K562 (cell line): ENCODE results near the gene SLC1A2. TPM values are rescaled to one million over a fixed set of nuclear protein-coding genes. Genes with fewer than 3 reads are reported as not detected.

ENCODE experiments used
- ATAC-seq: fragments of 200-7000 bp; cut with Tn5 transposase; 3 replicates; pipeline ENCODE4 v1.9.1; 2020; ENCODE audit warnings: moderate library complexity
- BruUV-seq: library from RNA; stranded (reverse); fragments of 400-500 nt; replicated peaks from 2 replicates; lab custom pipeline; 2021; lab: Mats Ljungman, UMichigan
- CTCF ChIA-PET: fragments of 300-600 bp; formaldehyde crosslinking; extraction: SDS; loops from one replicate; lab custom pipeline; 2021; ENCODE audit warnings: low intra/inter-chr PET ratio; lab: Yijun Ruan, JAX
- POLR2A ChIA-PET: fragments of 300-600, 350-650 bp; sonication (Branson Sonifier 250); formaldehyde crosslinking; extraction: SDS; loops from one replicate; lab custom pipeline; 2021; ENCODE audit warnings: antibody characterized with exemption, inconsistent platforms; lab: Yijun Ruan, JAX
- DNase-seq, 4 experiments: peaks; one replicate each; pipeline versions ENCODE4 v3.0.0 to v3.0.0-alpha.2; 2011 to 2018; ENCODE audit warnings: low spot score in 3 of 4, mixed read lengths in 3 of 4; ENCODE audit errors: extremely low read depth in 1 of 4
- FAIRE-seq: peaks from 2 replicates; lab custom pipeline; 2011; peaks lifted over from hg19 to GRCh38; lab: Jason Lieb, UNC
- H2AFZ ChIP-seq: 2 replicates; pipeline ENCODE4 v1.6.0; 2011; ENCODE audit warnings: low read depth, low read length, control low read depth, inconsistent platforms
- H3K27ac ChIP-seq: fragments of 200-600 bp; 3 replicates; pipeline ENCODE4 v1.8.0; 2011; ENCODE audit warnings: low read depth, mild to moderate bottlenecking, control low read depth, inconsistent platforms, low read length, moderate library complexity, mixed read lengths; ENCODE audit errors: extremely low read depth
- H3K27me3 ChIP-seq, 2 experiments: fragments of 300-600 bp in 1 of 2; 2 replicates in 1 of 2; 3 replicates in 1 of 2; pipeline versions ENCODE4 v1.6.0 to v1.8.0; 2011; ENCODE audit warnings: inconsistent platforms in 2 of 2, low read length in 2 of 2, mild to moderate bottlenecking in 1 of 2, mixed read lengths in 1 of 2, moderate library complexity in 1 of 2; ENCODE audit not compliant: control insufficient read depth in 2 of 2, insufficient read depth in 2 of 2
- H3K36me3 ChIP-seq: fragments of 300-600 bp; 3 replicates; pipeline ENCODE4 v1.8.0; 2011; ENCODE audit warnings: mild to moderate bottlenecking, low read length, inconsistent platforms; ENCODE audit not compliant: control insufficient read depth, insufficient read depth
- H3K4me1 ChIP-seq, 2 experiments: fragments of 200-600 bp in 1 of 2; replicated peaks in 1 of 2; 2 replicates in 1 of 2; 3 replicates in 1 of 2; pipeline versions ENCODE4 v1.5.1 to v1.8.0; 2011; ENCODE audit warnings: inconsistent platforms in 2 of 2, low read length in 2 of 2, mild to moderate bottlenecking in 1 of 2, mixed read lengths in 1 of 2, moderate library complexity in 1 of 2; ENCODE audit not compliant: control insufficient read depth in 2 of 2, insufficient read depth in 2 of 2
- H3K4me2 ChIP-seq: 2 replicates; pipeline ENCODE4 v1.6.1; 2011; ENCODE audit warnings: low read length, control low read depth, inconsistent platforms, mixed read lengths; ENCODE audit not compliant: insufficient read depth
- H3K4me3 ChIP-seq: fragments of 200-600 bp; sonication (generic), shearing (Covaris generic); 2 replicates; pipeline ENCODE4 v1.5.1; 2016; ENCODE audit warnings: control low read depth, inconsistent platforms
- H3K79me2 ChIP-seq: fragments of 200-600 bp; 3 replicates; pipeline ENCODE4 v1.8.0; 2011; ENCODE audit warnings: low read length, inconsistent platforms; ENCODE audit not compliant: control insufficient read depth, insufficient read depth
- H3K9ac ChIP-seq, 2 experiments: 2 replicates each; pipeline versions ENCODE4 v1.6.0 to v1.6.1; 2011; ENCODE audit warnings: low read depth in 2 of 2, low read length in 2 of 2, control low read depth in 1 of 2, inconsistent platforms in 1 of 2, mild to moderate bottlenecking in 1 of 2, mixed read lengths in 1 of 2; ENCODE audit not compliant: insufficient read depth in 1 of 2
- H3K9me1 ChIP-seq: one replicate; pipeline ENCODE4 v1.6.0; 2011; ENCODE audit warnings: inconsistent platforms, mild to moderate bottlenecking, low read length, moderate library complexity; ENCODE audit not compliant: control insufficient read depth, insufficient read depth
- H3K9me3 ChIP-seq: replicated peaks from 2 replicates; pipeline ENCODE4 v1.5.1; 2011; ENCODE audit warnings: low read depth, low read length, inconsistent platforms; ENCODE audit not compliant: control insufficient read depth, insufficient read depth
- H4K20me1 ChIP-seq: replicated peaks from 2 replicates; pipeline ENCODE4 v1.6.1; 2011; ENCODE audit warnings: low read length, inconsistent platforms, mixed read lengths; ENCODE audit not compliant: control insufficient read depth, insufficient read depth
- FOXJ2 ChIP-seq: fragments of 200-800 bp; sonication (Bioruptor generic); IDR thresholded peaks from 2 replicates; pipeline ENCODE4 v1.6.1; 2016; ENCODE audit warnings: missing genetic modification characterization, missing compliant biosample characterization
- HMG20A ChIP-seq: fragments of 450-650 bp; formaldehyde crosslinking; conservative IDR thresholded peaks from 2 replicates; pipeline ENCODE4 v1.4.0; 2020; ENCODE audit warnings: mild to moderate bottlenecking, mixed read lengths
- HMG20B ChIP-seq: fragments of 250-450 bp; sonication (Bioruptor Pico); IDR thresholded peaks from 2 replicates; pipeline ENCODE4 v1.5.0; 2021; ENCODE audit warnings: mild to moderate bottlenecking
- ID3 ChIP-seq, 2 experiments: fragments of 250-450 bp in 1 of 2; fragments of 450-650 bp in 1 of 2; sonication (Bioruptor Pico) in 1 of 2; IDR thresholded peaks; 2 replicates each; pipeline versions ENCODE4 v1.6.1 to v1.8.0; 2016 to 2021; ENCODE audit warnings: mild to moderate bottlenecking in 2 of 2, moderate library complexity in 2 of 2, missing compliant biosample characterization in 1 of 2, missing genetic modification characterization in 1 of 2
- NR2C1 ChIP-seq, 2 experiments: fragments of 450-650 bp; IDR thresholded peaks; 2 replicates each; pipeline ENCODE4 v1.6.1; 2017; ENCODE audit warnings: mild to moderate bottlenecking in 2 of 2, antibody characterized with exemption in 1 of 2, inconsistent platforms in 1 of 2, missing compliant biosample characterization in 1 of 2, missing genetic modification characterization in 1 of 2
- NR2F6 ChIP-seq: fragments of 450-650 bp; formaldehyde crosslinking; IDR thresholded peaks from 2 replicates; pipeline ENCODE4 v1.4.0; 2020; ENCODE audit warnings: mild to moderate bottlenecking
- SRSF9 ChIP-seq: fragments of 200-400 bp; formaldehyde crosslinking; IDR thresholded peaks from 2 replicates; pipeline ENCODE4 v1.6.1; 2017; ENCODE audit warnings: low read depth, low read length, borderline replicate concordance
- U2AF2 ChIP-seq: fragments of 200-400 bp; formaldehyde crosslinking; optimal IDR thresholded peaks from 2 replicates; pipeline ENCODE3; 2017; ENCODE audit warnings: low read depth, mild to moderate bottlenecking, low read length
- ZBTB34 ChIP-seq: fragments of 250-450 bp; sonication (Bioruptor Pico); IDR thresholded peaks from 2 replicates; pipeline ENCODE4 v1.8.0; 2021; ENCODE audit warnings: mild to moderate bottlenecking, moderate library complexity
- ZBTB5 ChIP-seq: fragments of 450-650 bp; IDR thresholded peaks from 2 replicates; pipeline ENCODE4 v1.6.1; 2017; ENCODE audit warnings: antibody characterized with exemption
- ZNF239 ChIP-seq: fragments of 250-450 bp; sonication (Bioruptor Pico); IDR thresholded peaks from 2 replicates; pipeline ENCODE4 v1.4.0; 2020; ENCODE audit warnings: mild to moderate bottlenecking
- ZNF24 ChIP-seq: fragments of 450-650 bp; IDR thresholded peaks from 2 replicates; pipeline ENCODE4 v1.6.1; 2016
- WGBS: fragments of 100-300 bp; shearing (Covaris generic); methylation state at CpG from one replicate; pipeline ENCODE4 v1.1.6; 2016; ENCODE audit warnings: low coverage, mixed read lengths; ENCODE audit not compliant: insufficient coverage; ENCODE audit errors: missing lambda C conversion rate; 5-methylcytosine and 5-hydroxymethylcytosine counted together
- in situ Hi-C: fragments of 300-500 bp; cut with MboI; formaldehyde crosslinking; loops from 4 replicates; pipeline ENCODE4 v1.15.0; 2018; ENCODE audit warnings: inconsistent platforms, mixed read lengths
- intact Hi-C: fragments of 100-400 bp; cut with micrococcal nuclease; formaldehyde crosslinking; loops from 2 replicates; pipeline ENCODE4 v1.14.2; 2022
- polyA plus RNA-seq, 8 experiments: library from polyadenylated mRNA; depleted of rRNA in 4 of 8; stranded (reverse) in 5 of 8; unstranded in 3 of 8; fragments of >200 nt; fragmentation: Nextera tagmentation in 2 of 8; fragmentation: Illumina TruSeq in 1 of 8; extraction: Ambion mirVana in 2 of 8; extraction: Trizol in 1 of 8; gene quantifications; 2 replicates each; pipeline versions ENCODE4 v1.2.1 to v1.2.3, GENCODE V29; 2011 to 2014; ENCODE audit warnings: inconsistent platforms in 1 of 8, missing spikeins in 1 of 8
- total RNA-seq, 7 experiments: library from RNA; depleted of rRNA in 6 of 7; stranded (reverse); fragments of >200 nt in 6 of 7; fragmentation: Illumina TruSeq in 2 of 7; extraction: Trizol in 2 of 7; gene quantifications; 2 replicates each; pipeline versions ENCODE4 v1.2.1 to v1.2.3, GENCODE V29; 2011 to 2021; ENCODE audit warnings: low replicate concordance in 1 of 7

The SLC1A2 gene
- total and polyA plus RNA-seq, 9 of the 15 experiments (the other 6 are each of a cell fraction or from before 2014, with no cell fraction given), result 0.03 to 0.07 (median 0.04) TPM; not detected in 5

- H3K4me1 ChIP-seq, result peaks cover 0 to 14% of the 10 kb centered on the region in 2 experiments; a peak in 1 of 5 replicates
- no peaks in the 10 kb centered on the region for H3K9me3 ChIP-seq
- no peak for ATAC-seq
- 1% methylated on average over 31 of the region's 41 CpGs for WGBS
- H2AFZ ChIP-seq, result no peak overlapping the region
- H3K9ac ChIP-seq, result no peak overlapping the region
- no peaks in the 10 kb centered on the region for H3K79me2 ChIP-seq
- no peak for FAIRE-seq
- H3K9me1 ChIP-seq, result no peaks in the 10 kb centered on the region
- no TSS peak for BruUV-seq
- TF ChIP-seq NR2F6 (CRISPR knock-in tag) (no peak), ZBTB5 (no peak), ID3 (CRISPR knock-in tag; IDR thresholded peaks at IDR 0.05) (no peak), ID3 (tag; IDR thresholded peaks at IDR 0.05) (no peak), U2AF2 (no peak), FOXJ2 (no peak), ZNF24 (no peak), ZBTB34 (CRISPR knock-in tag) (no peak), SRSF9 (no peak), HMG20A (CRISPR knock-in tag) (no peak), HMG20B (CRISPR knock-in tag) (no peak), NR2C1 (IDR thresholded peaks at IDR 0.05) (no peak), NR2C1 (tag; IDR thresholded peaks at IDR 0.05) (no peak), ZNF239 (CRISPR knock-in tag) (no peak)
- H3K27me3 ChIP-seq, result peaks cover 24 to 31% of the 10 kb centered on the region in 2 experiments
- H3K4me2 ChIP-seq, result no peak overlapping the region
- no peak overlapping the region for H3K27ac ChIP-seq
- no peak for DNase-seq
- no peaks in the 10 kb centered on the region for H3K36me3 ChIP-seq
- ChIA-PET CTCF (no interaction called here), POLR2A (no interaction called here)
- intact Hi-C loops, result no loop called here
- H3K4me3 ChIP-seq, result no peak overlapping the region
- no peaks in the 10 kb centered on the region for H4K20me1 ChIP-seq
- in situ Hi-C loops, result no loop called here
Measured at GRCh38 chr11:35419830-35420333, 524 bp upstream of the SLC1A2 start.
